Skeletal muscle tissue (tissue), 4 donors: Measurements from ENCODE around the gene ZDHHC1. TPM values are rescaled to one million over a fixed set of nuclear protein-coding genes. Genes with fewer than 3 reads are reported as not detected.

Experiments
- H3K27ac ChIP-seq: one replicate; pipeline ENCODE4 v1.7.0; 2013; ENCODE audit warnings: mild to moderate bottlenecking, low read depth, low read length, inconsistent platforms
- H3K27me3 ChIP-seq, 3 donors: one replicate each; pipeline ENCODE4 v1.7.0; 2013; ENCODE audit warnings: low read length in 3 of 3; ENCODE audit not compliant: control insufficient read depth in 3 of 3, insufficient read depth in 3 of 3
- H3K36me3 ChIP-seq, 3 donors: one replicate each; pipeline ENCODE4 v1.7.0; 2013; ENCODE audit warnings: low read length in 3 of 3; ENCODE audit not compliant: control insufficient read depth in 3 of 3, insufficient read depth in 3 of 3
- H3K4me1 ChIP-seq, 3 donors: one replicate each; pipeline ENCODE4 v1.7.0; 2013; ENCODE audit warnings: low read length in 3 of 3, mild to moderate bottlenecking in 3 of 3; ENCODE audit not compliant: control insufficient read depth in 3 of 3, insufficient read depth in 3 of 3
- H3K4me3 ChIP-seq, 3 donors: one replicate each; pipeline ENCODE4 v1.7.0; 2013; ENCODE audit warnings: low read length in 3 of 3
- H3K9ac ChIP-seq, 3 donors: one replicate each; pipeline ENCODE4 v1.7.0; 2013; ENCODE audit warnings: low read length in 3 of 3, mild to moderate bottlenecking in 3 of 3, moderate library complexity in 2 of 3, low read depth in 1 of 3
- H3K9me3 ChIP-seq, 3 donors: one replicate each; pipeline ENCODE4 v1.7.0; 2013; ENCODE audit warnings: low read length in 3 of 3; ENCODE audit not compliant: control insufficient read depth in 3 of 3
- total RNA-seq: library from RNA; depleted of rRNA; stranded (reverse); fragments of >200 nt; gene quantifications from one replicate; pipeline ENCODE4 v1.2.3, GENCODE V29; 2014
- donor health status: Osteomylitis.

Gene ZDHHC1
- total RNA-seq: 11.5 TPM

- H3K4me1 ChIP-seq: peaks cover 9 to 22% (median 10%) of the 10 kb centered on the region in 3 donors
- H3K27me3 ChIP-seq: no peaks in the 10 kb centered on the region
- H3K9ac ChIP-seq: peak within 1 kb of the TSS; percentile 77 to 88 (median 86)
- peak within 1 kb of the TSS; percentile 80 for H3K27ac ChIP-seq
- no peaks in the 10 kb centered on the region for H3K9me3 ChIP-seq
- H3K4me3 ChIP-seq: peak within 1 kb of the TSS; percentile 78 to 83 (median 82)
- no peaks in the 10 kb centered on the region for H3K36me3 ChIP-seq
Observed at GRCh38 chr16:67415872-67416793, at the start of gene ZDHHC1. TSS of gene ZDHHC1 (minus strand) at chr16:67416477. CDS start at chr16:67407775, 8,702 bp downstream.

DNA sequence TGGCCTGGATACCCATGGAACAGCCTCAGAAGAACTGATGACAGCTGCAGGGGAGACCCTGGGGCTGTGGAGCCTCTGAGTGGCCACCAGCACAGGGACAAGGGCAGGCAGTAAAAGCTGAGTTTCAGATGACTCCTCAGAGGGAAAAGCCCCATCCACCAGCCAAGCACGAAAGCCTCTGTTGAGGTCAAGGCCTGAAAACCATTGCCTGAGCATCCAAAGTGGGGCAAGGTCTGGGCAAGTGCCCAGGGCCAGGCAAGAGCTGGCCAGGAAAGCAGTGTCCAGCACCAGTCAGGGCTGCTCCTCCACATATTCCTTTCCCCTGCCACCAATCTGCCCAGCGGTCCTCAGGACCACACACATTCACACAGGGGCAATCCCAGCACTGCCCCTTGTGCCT, 48.3 kb upstream of the ZDHHC1 start:
- H3K27ac ChIP-seq: no peak overlapping the region
- H3K4me1 ChIP-seq: peaks cover 73 to 87% (median 74%) of the 10 kb centered on the region in 3 donors
- no peaks in the 10 kb centered on the region for H3K9me3 ChIP-seq
- H3K27me3 ChIP-seq: no peaks in the 10 kb centered on the region
- H3K4me3 ChIP-seq: no peak overlapping the region
- H3K36me3 ChIP-seq: peaks cover 0 to 3% (median 0%) of the 10 kb centered on the region in 3 donors
- H3K9ac ChIP-seq: peak overlapping the region in 1 of 3 donors; percentile 57

DNA sequence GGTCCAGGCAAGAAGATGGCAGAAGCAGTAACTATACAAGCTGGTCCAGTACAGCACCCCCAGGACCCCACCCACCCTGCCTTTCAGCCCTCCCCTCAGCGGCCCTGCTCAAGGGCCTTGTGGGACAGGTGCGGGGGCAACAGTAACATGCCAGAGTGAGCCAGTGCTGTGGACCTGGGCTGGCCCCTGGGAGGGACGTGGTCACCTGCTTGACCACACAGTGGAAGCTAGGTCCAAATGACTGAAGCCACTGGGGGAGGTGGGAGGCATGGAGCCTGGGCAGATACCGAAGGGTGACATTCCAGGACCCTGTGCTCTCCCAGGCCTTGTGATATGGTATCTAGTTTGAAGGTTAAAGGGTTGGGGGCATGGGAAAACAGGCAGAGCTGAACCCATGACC, 47.4 kb upstream of the ZDHHC1 start:
- H3K4me3 ChIP-seq: no peak overlapping the region
- H3K9me3 ChIP-seq: no peaks in the 10 kb centered on the region
- no peaks in the 10 kb centered on the region for H3K27me3 ChIP-seq
- H3K4me1 ChIP-seq: peaks cover 78 to 88% (median 79%) of the 10 kb centered on the region in 3 donors
- H3K36me3 ChIP-seq: peaks cover 0 to 3% (median 0%) of the 10 kb centered on the region in 3 donors
- H3K9ac ChIP-seq: peak overlapping the region in 1 of 3 donors; percentile 25
- H3K27ac ChIP-seq: no peak overlapping the region

GRCh38 chr16:67463059-67463458, 46.8 kb upstream of the ZDHHC1 start:
- Histone ChIP-seq H3K36me3 (peaks cover 0 to 3% (median 0%) of the 10 kb centered on the region in 3 donors), H3K27ac (no peak overlapping the region), H3K9ac (peak overlapping the region in 1 of 3 donors; percentile 40), H3K27me3 (no peaks in the 10 kb centered on the region), H3K4me3 (no peak overlapping the region), H3K4me1 (peaks cover 82 to 88% (median 85%) of the 10 kb centered on the region in 3 donors), H3K9me3 (no peaks in the 10 kb centered on the region)

GRCh38 chr16:67462279-67462655, 46.0 kb upstream of the ZDHHC1 start:
- H3K4me3 ChIP-seq: no peak overlapping the region
- H3K27me3 ChIP-seq: no peaks in the 10 kb centered on the region
- peaks cover 83 to 89% (median 86%) of the 10 kb centered on the region in 3 donors for H3K4me1 ChIP-seq
- peaks cover 0 to 3% (median 0%) of the 10 kb centered on the region in 3 donors for H3K36me3 ChIP-seq
- H3K9me3 ChIP-seq: no peaks in the 10 kb centered on the region
- H3K9ac ChIP-seq: peak overlapping the region in 1 of 3 donors; percentile 51
- no peak overlapping the region for H3K27ac ChIP-seq

DNA sequence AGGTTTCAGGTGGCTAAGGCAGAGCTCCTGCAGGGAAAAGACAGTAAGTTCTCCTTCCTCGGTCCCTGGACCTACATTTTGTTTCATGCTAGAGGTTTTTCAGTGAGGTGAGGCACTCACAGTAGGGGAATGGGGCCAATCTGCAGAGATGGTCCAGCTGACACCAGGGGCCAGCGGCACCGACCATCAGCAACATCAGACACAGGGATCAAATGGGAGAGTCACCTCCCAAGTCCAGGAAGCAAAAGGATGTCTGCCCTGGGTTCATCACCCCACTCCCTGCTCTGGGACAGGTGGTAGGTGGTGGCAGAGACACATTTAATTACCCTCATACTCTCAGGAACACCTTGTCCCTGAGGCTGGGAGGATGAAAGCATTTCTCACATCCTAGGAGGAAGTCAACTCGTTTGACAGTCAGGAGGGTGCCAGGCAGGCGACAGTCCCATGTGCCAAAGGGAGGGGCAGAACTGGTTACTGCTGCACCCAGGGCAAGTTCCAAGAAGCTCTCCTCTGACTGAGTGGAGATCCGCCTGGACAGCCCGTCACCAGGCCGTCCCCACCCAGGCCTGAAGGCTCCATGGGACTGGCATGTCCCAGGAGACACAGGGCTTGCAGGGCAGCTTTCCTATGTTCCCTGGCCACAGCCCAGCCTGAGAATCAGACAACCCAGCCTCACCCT, 45.5 kb upstream of the ZDHHC1 start:
- Histone ChIP-seq H3K9ac (peak overlapping the region in 1 of 3 donors; percentile 51), H3K36me3 (peaks cover 0 to 3% (median 0%) of the 10 kb centered on the region in 3 donors), H3K27ac (no peak overlapping the region), H3K4me1 (peaks cover 89 to 93% (median 91%) of the 10 kb centered on the region in 3 donors), H3K9me3 (no peaks in the 10 kb centered on the region), H3K27me3 (no peaks in the 10 kb centered on the region), H3K4me3 (no peak overlapping the region)

DNA sequence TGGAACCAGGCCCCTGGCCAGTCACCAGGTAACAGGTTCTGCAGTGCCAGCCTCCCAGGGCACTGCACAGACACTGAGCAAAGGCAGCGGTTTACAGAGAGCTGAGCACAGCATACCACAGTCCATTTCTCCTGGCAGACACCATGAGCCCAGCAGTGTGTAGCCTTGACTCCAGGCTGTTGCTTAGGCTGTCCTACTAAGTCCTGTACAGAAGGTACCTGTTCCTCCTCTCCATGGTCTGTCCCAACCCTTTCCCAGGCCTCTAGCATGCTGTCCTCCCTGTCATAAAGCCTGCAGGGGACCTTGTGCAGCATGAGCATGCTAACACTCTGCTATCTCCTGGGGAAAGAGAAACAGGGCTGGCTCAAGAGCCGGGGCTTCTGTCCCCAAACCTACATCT, 44.7 kb upstream of the ZDHHC1 start:
- Histone ChIP-seq H3K4me1 (peaks cover 94 to 97% (median 96%) of the 10 kb centered on the region in 3 donors), H3K4me3 (no peak overlapping the region), H3K27ac (peak overlapping the region; percentile 81), H3K9me3 (no peaks in the 10 kb centered on the region), H3K9ac (peak overlapping the region; percentile 14 to 51 (median 48)), H3K27me3 (no peaks in the 10 kb centered on the region), H3K36me3 (peaks cover 0 to 3% (median 0%) of the 10 kb centered on the region in 3 donors)

DNA sequence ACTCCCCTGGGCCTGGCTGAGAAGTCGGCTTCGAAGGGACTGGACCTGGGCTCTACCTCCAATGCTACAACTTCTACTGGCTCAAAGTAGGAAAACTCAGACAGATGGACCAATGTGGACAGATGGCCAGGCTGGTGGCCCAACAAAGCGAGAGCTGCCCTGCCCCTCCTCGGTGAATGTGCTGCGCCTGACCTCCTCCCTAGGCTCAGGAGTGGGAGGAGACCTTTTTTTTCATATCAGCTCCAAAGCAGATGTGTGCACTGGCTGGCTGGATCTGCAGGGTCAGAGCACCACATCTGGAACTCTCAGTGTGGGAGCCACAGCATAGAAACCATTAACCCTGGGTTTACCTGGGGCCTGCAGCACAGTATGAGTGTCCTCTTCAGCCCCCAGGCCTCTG, 43.9 kb upstream of the ZDHHC1 start:
- H3K9me3 ChIP-seq: no peaks in the 10 kb centered on the region
- peak overlapping the region in 2 of 3 donors; percentile 28 to 70 for H3K9ac ChIP-seq
- H3K4me3 ChIP-seq: peak overlapping the region in 1 of 3 donors; percentile 13
- H3K36me3 ChIP-seq: peaks cover 0 to 3% (median 0%) of the 10 kb centered on the region in 3 donors
- peaks cover 86 to 89% (median 88%) of the 10 kb centered on the region in 3 donors for H3K4me1 ChIP-seq
- peak overlapping the region; percentile 81 for H3K27ac ChIP-seq
- H3K27me3 ChIP-seq: no peaks in the 10 kb centered on the region

- H3K36me3 ChIP-seq: peaks cover 0 to 5% (median 0%) of the 10 kb centered on the region in 3 donors
Observed at GRCh38 chr16:67459861-67460150, 43.5 kb upstream of the ZDHHC1 start.

More at GRCh38 chr16:67459861-67460150, 43.5 kb upstream of the ZDHHC1 start:
- Histone ChIP-seq H3K27ac (peak overlapping the region; percentile 81), H3K9ac (peak overlapping the region in 2 of 3 donors; percentile 50 to 70), H3K4me1 (peaks cover 83 to 86% (median 84%) of the 10 kb centered on the region in 3 donors), H3K27me3 (no peaks in the 10 kb centered on the region), H3K4me3 (peak overlapping the region in 1 of 3 donors; percentile 13), H3K9me3 (no peaks in the 10 kb centered on the region)
